Esophagus squamous epithelium (tissue), 5 donors: ENCODE measurements around the gene SPSB3. TPM values are rescaled to one million over a fixed set of nuclear protein-coding genes. Genes with fewer than 3 reads are reported as not detected.
A peak's percentile ranks its signal among the peaks of the same experiment; 100 is the strongest.

Experiments
- DNase-seq: peaks from one replicate; lab custom pipeline; 2025; lab: John Stamatoyannopoulos, UW
- H3K27ac ChIP-seq, 4 donors: fragments of 200-600 bp; sonication (generic); one replicate each; pipeline ENCODE4 v1.5.1; 2016 to 2019; ENCODE audit warnings: mild to moderate bottlenecking in 1 of 4
- H3K27me3 ChIP-seq, 4 donors: fragments of 200-600 bp; sonication (generic); 1 replicate in 3 of 4; 2 replicates in 1 of 4; pipeline versions ENCODE4 v1.5.1 to v1.6.0; 2017 to 2021; ENCODE audit warnings: antibody characterized with exemption in 1 of 4
- H3K36me3 ChIP-seq, 3 donors: fragments of 200-600 bp; sonication (generic); one replicate each; pipeline ENCODE4 v1.5.1; 2016 to 2019
- H3K4me1 ChIP-seq, 3 donors: fragments of 200-600 bp; sonication (generic); one replicate each; pipeline ENCODE4 v1.5.1; 2017 to 2019
- H3K4me3 ChIP-seq, 4 donors: fragments of 200-600 bp; sonication (generic); 1 replicate in 3 of 4; 2 replicates in 1 of 4; pipeline ENCODE4 v1.5.1; 2016 to 2019; ENCODE audit warnings: mild to moderate bottlenecking in 2 of 4, moderate library complexity in 1 of 4
- H3K9me3 ChIP-seq, 3 donors: fragments of 200-600 bp; sonication (generic); one replicate each; pipeline ENCODE4 v1.5.1; 2016 to 2019
- CTCF ChIP-seq, 6 experiments: fragments of 450-650 bp in 4 of 6; fragments of 200-600 bp in 2 of 6; sonication (generic) in 2 of 6; IDR thresholded peaks; one replicate each; pipeline ENCODE4 v1.5.1; 2016 to 2019; ENCODE audit warnings: antibody characterized with exemption in 6 of 6, mild to moderate bottlenecking in 4 of 6, moderate library complexity in 4 of 6
- POLR2A ChIP-seq, 4 donors: fragments of 450-650 bp; IDR thresholded peaks; one replicate each; pipeline ENCODE4 v1.6.1; 2017; ENCODE audit warnings: antibody characterized with exemption in 4 of 4, mild to moderate bottlenecking in 4 of 4, moderate library complexity in 3 of 4
- WGBS, 2 donors: methylation state at CpG; one replicate each; pipeline ENCODE4 v1.1.5; 2018; 5-methylcytosine and 5-hydroxymethylcytosine counted together
- intact Hi-C: fragments of 100-400 bp; cut with DNase I; formaldehyde crosslinking; loops from one replicate; pipeline ENCODE4 v1.15.0; 2022
- total RNA-seq, 4 donors: library from RNA; depleted of rRNA; stranded (reverse); fragments of >200 nt; gene quantifications; one replicate each; pipeline ENCODE4 v1.1.0, GENCODE V29; 2016
- donor health status: DM: yes; HTN: yes; CAD: no.

SPSB3 gene
- total RNA-seq, 4 donors from 2014 or later, result 27.8 to 84.5 (median 45.1) TPM

GRCh38 chr16:1766701-1767100 is 15.7 kb downstream of the SPSB3 start:
- Histone ChIP-seq H3K27ac (no peak overlapping the region), H3K9me3 (no peaks in the 10 kb centered on the region), H3K36me3 (peaks cover 37 to 82% (median 59%) of the 10 kb centered on the region in 3 donors), H3K4me1 (peaks cover 14 to 57% (median 24%) of the 10 kb centered on the region in 3 donors), H3K4me3 (no peak overlapping the region), H3K27me3 (no peaks in the 10 kb centered on the region)
- DNase-seq, result no peak
- 60% methylated on average over 1 of the region's 18 CpGs; no CpG with 5 or more reads in 1 of the 2 donors for WGBS, 2 donors
- TF ChIP-seq POLR2A (IDR thresholded peaks at IDR 0.05) (no peak), CTCF (IDR thresholded peaks at IDR 0.05) (no peak)
- intact Hi-C loops, result no loop called here

DNA sequence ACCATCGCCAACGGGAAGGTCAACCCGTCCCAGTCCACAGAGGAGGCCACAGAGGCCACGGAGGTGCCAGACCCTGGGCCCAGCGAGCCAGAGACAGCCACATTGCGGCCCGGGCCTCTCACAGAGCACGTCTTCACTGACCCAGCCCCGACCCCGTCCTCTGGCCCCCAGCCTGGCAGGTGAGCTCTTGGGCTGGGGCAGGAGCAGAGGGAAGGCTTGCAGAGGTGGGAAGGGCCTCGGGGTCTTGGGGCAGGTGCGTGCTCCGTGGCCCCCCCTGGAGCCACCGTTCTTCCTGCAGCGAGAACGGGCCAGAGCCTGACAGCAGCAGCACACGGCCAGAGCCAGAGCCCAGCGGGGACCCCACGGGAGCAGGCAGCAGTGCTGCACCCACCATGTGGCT is 16.1 kb downstream of the SPSB3 start:
- Histone ChIP-seq H3K27ac (no peak overlapping the region), H3K4me1 (peaks cover 14 to 52% (median 21%) of the 10 kb centered on the region in 3 donors), H3K9me3 (no peaks in the 10 kb centered on the region), H3K27me3 (no peaks in the 10 kb centered on the region), H3K36me3 (peaks cover 37 to 86% (median 59%) of the 10 kb centered on the region in 3 donors), H3K4me3 (no peak overlapping the region)
- intact Hi-C loops, result no loop called here
- no peak for DNase-seq
- TF ChIP-seq POLR2A (IDR thresholded peaks at IDR 0.05), result no peak
- no peak for TF ChIP-seq CTCF (IDR thresholded peaks at IDR 0.05)
- no CpG with 5 or more reads among the region's 19 CpGs for WGBS, 2 donors

- DNase-seq, result no peak
- no peak overlapping the region for H3K4me3 ChIP-seq
- no peak overlapping the region for H3K27ac ChIP-seq
- WGBS, 2 donors, result no CpG with 5 or more reads among the region's 22 CpGs
- H3K4me1 ChIP-seq, result peaks cover 14 to 48% (median 19%) of the 10 kb centered on the region in 3 donors
- no peaks in the 10 kb centered on the region for H3K9me3 ChIP-seq
- intact Hi-C loops, result no loop called here
- H3K27me3 ChIP-seq, result no peaks in the 10 kb centered on the region
- peaks cover 37 to 90% (median 62%) of the 10 kb centered on the region in 3 donors for H3K36me3 ChIP-seq
- TF ChIP-seq POLR2A (IDR thresholded peaks at IDR 0.05) (no peak), CTCF (IDR thresholded peaks at IDR 0.05) (no peak)
Measured at GRCh38 chr16:1765826-1766225, 16.5 kb downstream of the SPSB3 start.

DNA sequence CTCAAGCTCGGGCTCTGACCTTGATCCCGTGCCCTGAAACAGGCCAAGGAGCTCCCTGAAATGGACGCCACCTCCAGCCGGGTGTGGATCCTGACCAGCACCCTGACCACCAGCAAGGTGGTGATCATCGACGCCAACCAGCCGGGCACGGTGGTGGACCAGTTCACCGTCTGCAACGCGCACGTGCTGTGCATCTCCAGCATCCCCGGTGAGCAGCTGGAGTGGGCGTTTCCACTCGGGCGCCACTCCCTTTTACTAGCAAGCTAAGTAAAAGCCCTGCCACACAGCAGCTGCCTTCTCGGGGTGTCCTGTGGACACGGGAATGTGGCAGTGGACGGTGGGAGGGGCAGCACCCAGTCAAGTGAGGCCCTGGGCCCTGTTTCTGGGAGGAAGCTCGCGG is 17.4 kb downstream of the SPSB3 start:
- 100% methylated on average over 1 of the region's 21 CpGs for WGBS, 2 donors
- no peaks in the 10 kb centered on the region for H3K9me3 ChIP-seq
- intact Hi-C loops, result no loop called here
- H3K36me3 ChIP-seq, result peaks cover 43 to 99% (median 70%) of the 10 kb centered on the region in 3 donors
- no peaks in the 10 kb centered on the region for H3K27me3 ChIP-seq
- H3K4me1 ChIP-seq, result peaks cover 8 to 40% (median 11%) of the 10 kb centered on the region in 3 donors
- H3K4me3 ChIP-seq, result no peak overlapping the region
- no peak for DNase-seq
- TF ChIP-seq POLR2A (IDR thresholded peaks at IDR 0.05), result no peak
- no peak for TF ChIP-seq CTCF (IDR thresholded peaks at IDR 0.05)
- no peak overlapping the region for H3K27ac ChIP-seq

DNA sequence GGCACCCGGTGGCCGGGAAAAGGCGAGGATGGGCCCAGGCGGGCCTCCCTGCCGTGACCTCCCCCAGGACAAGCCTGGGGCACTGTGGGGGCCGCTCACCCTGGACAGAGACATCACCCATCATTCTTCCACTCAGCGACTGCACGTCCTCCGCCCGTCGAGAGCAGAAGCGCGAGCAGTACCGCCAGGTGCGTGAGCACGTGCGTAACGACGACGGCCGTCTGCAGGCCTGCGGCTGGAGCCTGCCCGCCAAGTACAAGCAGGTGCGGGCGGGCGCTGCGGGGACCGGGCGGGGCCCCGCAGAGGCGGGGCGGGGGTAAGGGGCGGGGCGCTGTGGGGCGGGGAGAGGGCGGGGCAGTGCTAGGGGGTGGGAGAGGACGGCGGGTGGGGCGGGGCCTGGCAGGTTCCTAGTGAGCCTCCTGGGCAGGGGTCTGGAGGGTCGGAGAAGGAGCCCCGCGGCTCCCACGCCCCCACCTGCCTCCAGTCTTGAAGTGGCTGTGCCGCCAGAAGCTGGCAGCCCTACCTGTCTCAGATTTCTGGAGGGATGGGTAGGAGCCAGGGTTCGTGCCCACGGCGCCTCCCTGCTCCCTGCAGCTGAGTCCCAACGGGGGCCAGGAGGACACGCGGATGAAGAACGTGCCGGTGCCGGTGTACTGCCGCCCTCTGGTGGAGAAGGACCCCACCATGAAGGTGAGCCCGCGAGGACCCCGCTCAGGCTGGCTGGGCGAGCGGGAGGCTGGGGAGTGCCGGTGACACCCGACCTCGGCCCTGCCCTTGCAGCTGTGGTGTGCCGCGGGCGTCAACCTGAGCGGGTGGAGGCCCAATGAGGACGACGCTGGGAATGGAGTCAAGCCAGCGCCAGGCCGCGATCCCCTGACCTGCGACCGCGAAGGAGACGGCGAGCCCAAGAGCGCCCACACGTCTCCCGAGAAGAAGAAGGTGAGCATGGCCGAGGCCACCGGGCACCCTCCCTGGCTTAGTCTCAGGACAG is 18.6 kb downstream of the SPSB3 start:
- DNase-seq, result no peak
- Histone ChIP-seq H3K4me3 (no peak overlapping the region), H3K36me3 (peaks cover 42 to 100% (median 63%) of the 10 kb centered on the region in 3 donors), H3K4me1 (peaks cover 0 to 28% (median 8%) of the 10 kb centered on the region in 3 donors), H3K9me3 (no peaks in the 10 kb centered on the region), H3K27me3 (no peaks in the 10 kb centered on the region), H3K27ac (no peak overlapping the region)
- WGBS, 2 donors, result 26 to 83% methylated on average over 6 of the region's 81 CpGs
- TF ChIP-seq CTCF (IDR thresholded peaks at IDR 0.05), result peak in 2 of 6 experiments; percentile 50 to 51
- no peak for TF ChIP-seq POLR2A (IDR thresholded peaks at IDR 0.05)
- intact Hi-C loops, result no loop called here
